GM18909 (cell line): Measurements from ENCODE around the gene CTNNA3.
"Not testable (repeated sequence)": the region's sequence is repeated elsewhere in the genome, so short reads cannot be mapped to it uniquely, and the experiment has no call there.

ENCODE experiments used
- ATAC-seq: cut with Tn5 transposase; IDR thresholded peaks from one replicate; pipeline ENCODE4 v1.9.1; 2021; ENCODE audit warnings: mild to moderate bottlenecking; ENCODE audit not compliant: unreplicated experiment, poor library complexity

Gene CTNNA3

GRCh38 chr10:66368146-66368545, 1327.8 kb downstream of the CTNNA3 start:
- no peak for ATAC-seq

GRCh38 chr10:66366163-66366562, 1329.8 kb downstream of the CTNNA3 start:
- no peak for ATAC-seq

- ATAC-seq = no peak
These were observed 1330.3 kb downstream of the CTNNA3 start for GRCh38 chr10:66365686-66366085.

- ATAC-seq = no peak
These were observed 1333.5 kb downstream of the CTNNA3 start for GRCh38 chr10:66362522-66362921.

GRCh38 chr10:66353822-66354221, 1342.2 kb downstream of the CTNNA3 start:
- ATAC-seq = not testable (repeated sequence)

GRCh38 chr10:66353422-66353821, 1342.6 kb downstream of the CTNNA3 start:
- no peak for ATAC-seq

- no peak for ATAC-seq
These were observed 1345.2 kb downstream of the CTNNA3 start for GRCh38 chr10:66350622-66351399.

- ATAC-seq = no peak
These were observed 1346.3 kb downstream of the CTNNA3 start for GRCh38 chr10:66349726-66350125.

GRCh38 chr10:66349076-66349475, 1346.9 kb downstream of the CTNNA3 start:
- ATAC-seq = no peak

GRCh38 chr10:66337211-66337610, 1358.8 kb downstream of the CTNNA3 start:
- ATAC-seq = no peak

GRCh38 chr10:66336791-66337190, 1359.2 kb downstream of the CTNNA3 start:
- no peak for ATAC-seq

GRCh38 chr10:66335753-66336152, 1360.2 kb downstream of the CTNNA3 start:
- ATAC-seq = not testable (repeated sequence)

- no peak for ATAC-seq
These were observed 1366.8 kb downstream of the CTNNA3 start for GRCh38 chr10:66329147-66329546.

- no peak for ATAC-seq
These were observed 1369.1 kb downstream of the CTNNA3 start for GRCh38 chr10:66326876-66327275.

GRCh38 chr10:66322777-66323176, 1373.2 kb downstream of the CTNNA3 start:
- no peak for ATAC-seq

GRCh38 chr10:66321723-66322665, 1374.0 kb downstream of the CTNNA3 start:
- no peak for ATAC-seq

GRCh38 chr10:66318761-66319160, 1377.2 kb downstream of the CTNNA3 start:
- no peak for ATAC-seq

- ATAC-seq = no peak
These were observed 1388.2 kb downstream of the CTNNA3 start for GRCh38 chr10:66307826-66308225.

- ATAC-seq = no peak
These were observed 1394.9 kb downstream of the CTNNA3 start for GRCh38 chr10:66301078-66301477.

GRCh38 chr10:66295602-66296001, 1400.4 kb downstream of the CTNNA3 start:
- ATAC-seq = no peak

GRCh38 chr10:66294538-66294937, 1401.5 kb downstream of the CTNNA3 start:
- no peak for ATAC-seq
